NK-92 (cell line): ENCODE data around the gene DDX28.
A peak's percentile ranks its signal among the peaks of the same experiment; 100 is the strongest.

Experiments
- DNase-seq: peaks from one replicate; lab custom pipeline; 2025; ENCODE audit not compliant: unreplicated experiment; lab: John Stamatoyannopoulos, UW

Gene DDX28, protein sequence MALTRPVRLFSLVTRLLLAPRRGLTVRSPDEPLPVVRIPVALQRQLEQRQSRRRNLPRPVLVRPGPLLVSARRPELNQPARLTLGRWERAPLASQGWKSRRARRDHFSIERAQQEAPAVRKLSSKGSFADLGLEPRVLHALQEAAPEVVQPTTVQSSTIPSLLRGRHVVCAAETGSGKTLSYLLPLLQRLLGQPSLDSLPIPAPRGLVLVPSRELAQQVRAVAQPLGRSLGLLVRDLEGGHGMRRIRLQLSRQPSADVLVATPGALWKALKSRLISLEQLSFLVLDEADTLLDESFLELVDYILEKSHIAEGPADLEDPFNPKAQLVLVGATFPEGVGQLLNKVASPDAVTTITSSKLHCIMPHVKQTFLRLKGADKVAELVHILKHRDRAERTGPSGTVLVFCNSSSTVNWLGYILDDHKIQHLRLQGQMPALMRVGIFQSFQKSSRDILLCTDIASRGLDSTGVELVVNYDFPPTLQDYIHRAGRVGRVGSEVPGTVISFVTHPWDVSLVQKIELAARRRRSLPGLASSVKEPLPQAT

DNA sequence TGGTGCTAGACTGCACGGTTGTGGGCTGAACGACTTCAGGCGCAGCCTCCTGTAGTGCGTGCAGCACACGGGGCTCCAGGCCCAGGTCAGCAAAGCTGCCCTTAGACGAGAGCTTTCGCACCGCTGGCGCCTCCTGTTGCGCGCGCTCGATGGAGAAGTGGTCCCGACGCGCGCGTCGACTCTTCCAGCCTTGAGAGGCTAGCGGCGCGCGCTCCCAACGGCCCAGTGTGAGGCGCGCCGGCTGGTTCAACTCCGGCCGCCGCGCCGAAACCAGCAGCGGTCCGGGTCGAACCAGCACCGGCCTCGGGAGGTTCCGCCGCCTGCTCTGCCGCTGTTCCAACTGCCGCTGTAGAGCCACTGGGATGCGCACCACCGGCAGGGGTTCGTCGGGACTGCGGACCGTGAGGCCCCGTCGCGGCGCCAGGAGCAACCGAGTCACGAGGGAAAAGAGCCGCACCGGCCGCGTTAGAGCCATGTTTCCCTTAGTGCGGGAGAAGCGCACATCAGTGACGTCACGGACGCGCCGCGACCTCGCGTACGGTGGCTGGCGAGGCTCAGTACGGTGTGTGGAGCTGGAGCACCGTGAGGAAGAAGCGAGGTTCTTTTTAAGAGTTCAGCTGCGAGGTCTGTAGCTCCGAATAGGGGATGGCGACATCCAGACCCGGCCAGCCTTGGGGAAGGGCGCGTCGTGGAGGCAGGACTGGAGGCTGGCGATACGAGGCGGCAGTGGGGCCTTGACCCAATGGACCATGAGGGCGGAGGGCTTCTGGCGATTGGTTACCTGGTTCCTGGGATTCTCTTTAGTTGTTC, at the start of gene DDX28, which contains the start of gene DUS2:
Gene DDX28 (minus strand): TSS at position 505 of the 810 bp plus-strand sequence. CDS start 30 bp downstream, at position 475.
Gene DUS2 (plus strand): TSS at position 557 of the 810 bp plus-strand sequence. CDS start 14,740 bp downstream, outside the sequence.
- peak; percentile 48 for DNase-seq

GRCh38 chr16:68072038-68072695, 49.1 kb upstream of the DDX28 start:
- no peak for DNase-seq

- DNase-seq, result no peak
Measured at GRCh38 chr16:68071518-68071901, 48.5 kb upstream of the DDX28 start.

DNA sequence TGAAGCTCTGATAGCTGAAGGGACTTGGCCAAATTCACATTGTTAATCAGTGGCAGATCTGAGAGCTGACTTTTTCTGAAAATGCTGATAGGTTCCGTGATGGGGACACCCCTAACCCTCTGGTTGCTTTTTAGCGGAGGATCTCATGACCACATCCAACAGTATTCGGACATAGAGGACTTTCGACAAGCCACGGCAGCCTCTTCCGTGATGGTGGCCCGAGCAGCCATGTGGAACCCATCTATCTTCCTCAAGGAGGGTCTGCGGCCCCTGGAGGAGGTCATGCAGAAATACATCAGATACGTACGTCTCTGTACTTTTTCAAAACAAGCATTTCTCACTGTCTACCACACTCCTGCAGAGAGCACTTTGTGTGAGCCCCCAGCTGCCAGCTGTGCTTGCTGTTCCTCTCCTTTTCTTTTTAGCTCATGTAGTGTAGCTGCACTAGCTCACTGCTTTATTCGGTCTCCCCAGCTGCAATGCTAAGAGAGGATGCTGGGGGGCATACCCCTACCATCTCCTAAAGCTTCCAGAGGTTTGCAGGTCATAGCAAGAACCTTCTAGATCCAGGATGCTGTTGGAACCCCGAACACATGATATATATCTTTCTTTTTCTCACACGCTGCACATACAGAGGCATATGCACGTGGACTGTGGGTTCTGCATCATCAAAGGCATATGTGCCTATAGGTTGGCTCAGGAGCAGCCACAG, 47.9 kb upstream of the DDX28 start:
- no peak for DNase-seq

- DNase-seq, result no peak
Measured at GRCh38 chr16:68070249-68070730, 47.3 kb upstream of the DDX28 start.

DNA sequence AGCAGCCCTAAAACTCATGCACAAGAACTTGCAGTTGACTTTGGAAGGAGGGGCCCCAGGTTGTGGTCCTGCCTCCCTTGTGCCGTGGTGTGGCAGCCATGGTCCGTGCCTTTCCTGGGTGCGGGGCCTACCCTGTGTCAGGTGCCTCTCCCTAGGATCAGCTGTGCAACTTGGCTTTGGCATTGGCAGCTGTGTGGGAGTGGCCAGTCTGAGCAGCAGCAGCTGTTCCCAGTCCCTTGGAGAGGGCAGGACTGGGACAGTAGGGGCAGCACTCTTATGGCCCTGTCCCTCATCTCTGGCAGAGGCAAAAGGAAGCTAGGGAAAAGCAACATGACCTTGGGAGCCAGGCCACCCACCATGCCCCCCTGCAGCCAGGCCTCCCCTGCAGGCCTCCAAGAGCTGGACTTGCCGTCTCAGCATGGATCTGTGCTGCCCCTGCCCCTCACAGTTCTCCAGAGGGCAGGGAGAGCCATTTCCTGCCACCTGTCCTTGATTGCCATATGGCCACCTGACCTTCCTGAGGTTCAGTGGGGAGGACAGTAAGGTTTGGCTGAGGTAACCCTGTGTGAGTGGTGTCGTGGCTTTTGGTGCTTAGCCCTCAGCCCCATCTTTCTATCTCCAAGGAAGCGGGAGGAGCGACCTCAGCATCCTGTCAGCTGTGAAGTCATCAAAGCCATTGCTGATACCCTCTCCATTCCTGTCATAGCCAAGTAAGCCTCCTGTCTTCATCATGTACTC, 46.6 kb upstream of the DDX28 start:
- no peak for DNase-seq

- no peak for DNase-seq
Measured at GRCh38 chr16:68068926-68069325, 45.9 kb upstream of the DDX28 start.

- DNase-seq, result no peak
Measured at GRCh38 chr16:68066763-68067162, 43.7 kb upstream of the DDX28 start.

- DNase-seq, result no peak
Measured at GRCh38 chr16:68065716-68066305, 42.8 kb upstream of the DDX28 start.

- no peak for DNase-seq
Measured at GRCh38 chr16:68064791-68065365, 41.8 kb upstream of the DDX28 start.

DNA sequence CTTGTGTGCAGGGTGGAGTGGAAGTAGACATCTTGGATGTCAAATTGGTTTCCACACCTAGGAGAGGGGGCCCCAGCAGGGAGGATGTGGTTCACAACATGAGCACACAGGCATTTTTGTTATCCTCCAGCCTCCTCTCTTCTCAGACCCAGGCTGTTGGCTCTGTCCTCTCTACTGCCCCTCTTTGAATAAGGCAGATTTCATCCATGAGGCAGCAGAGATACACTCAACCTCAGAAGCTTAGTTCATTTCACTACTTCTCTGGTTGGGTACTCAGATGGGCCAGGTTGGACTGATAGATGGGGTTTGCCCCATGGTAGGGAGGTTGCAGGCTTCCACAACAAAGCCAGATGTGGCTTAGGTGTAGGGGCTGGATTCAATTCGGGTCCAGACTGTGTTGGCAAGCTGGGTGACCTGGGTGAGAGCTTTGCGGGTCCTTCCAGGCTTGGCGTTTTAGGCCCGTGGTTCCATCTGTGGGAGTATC, 39.9 kb upstream of the DDX28 start:
- DNase-seq, result no peak

DNA sequence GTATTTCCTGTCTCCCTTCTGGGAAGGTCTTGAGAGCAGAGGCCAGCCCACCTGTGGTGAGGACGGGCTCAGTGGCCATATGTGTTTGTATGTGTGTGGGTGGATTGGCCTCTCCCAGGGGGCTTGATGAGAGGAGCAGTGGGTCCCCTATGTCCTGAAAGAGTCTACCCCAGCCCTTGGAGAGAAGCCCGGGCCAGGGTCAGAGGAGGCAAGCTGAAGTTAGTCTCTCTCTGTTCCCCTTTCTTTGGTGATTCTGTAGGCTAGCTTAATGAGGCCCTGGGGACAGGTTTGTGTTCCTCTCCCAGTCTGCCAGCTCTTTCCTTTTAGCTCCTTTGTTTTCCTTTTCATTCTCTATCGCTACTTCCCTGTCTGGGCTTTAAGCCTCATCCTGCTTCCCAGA, 38.4 kb upstream of the DDX28 start:
- DNase-seq, result no peak

- DNase-seq, result no peak
Measured at GRCh38 chr16:68059804-68060203, 36.8 kb upstream of the DDX28 start.

DNA sequence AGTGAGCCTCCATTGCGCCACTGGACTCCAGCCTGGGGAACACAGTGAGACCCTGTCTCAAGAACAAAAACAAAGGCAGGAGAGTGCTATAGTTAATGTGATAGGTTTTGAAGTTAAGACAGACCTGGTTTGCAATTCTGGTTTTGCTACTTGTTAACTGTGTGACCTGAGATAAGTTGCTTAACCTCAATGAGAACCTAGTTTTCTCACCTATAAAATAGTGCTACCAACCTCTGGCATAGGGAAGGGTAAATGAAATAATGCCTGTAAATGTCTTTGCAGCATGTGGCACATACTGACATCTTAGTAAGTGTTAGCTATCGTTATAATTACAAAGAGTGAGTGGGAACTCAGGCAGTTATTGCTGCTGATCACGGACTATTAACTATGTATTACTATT, 32.4 kb upstream of the DDX28 start:
- DNase-seq, result no peak

- no peak for DNase-seq
Measured at GRCh38 chr16:68049449-68049848, 26.4 kb upstream of the DDX28 start.

DNA sequence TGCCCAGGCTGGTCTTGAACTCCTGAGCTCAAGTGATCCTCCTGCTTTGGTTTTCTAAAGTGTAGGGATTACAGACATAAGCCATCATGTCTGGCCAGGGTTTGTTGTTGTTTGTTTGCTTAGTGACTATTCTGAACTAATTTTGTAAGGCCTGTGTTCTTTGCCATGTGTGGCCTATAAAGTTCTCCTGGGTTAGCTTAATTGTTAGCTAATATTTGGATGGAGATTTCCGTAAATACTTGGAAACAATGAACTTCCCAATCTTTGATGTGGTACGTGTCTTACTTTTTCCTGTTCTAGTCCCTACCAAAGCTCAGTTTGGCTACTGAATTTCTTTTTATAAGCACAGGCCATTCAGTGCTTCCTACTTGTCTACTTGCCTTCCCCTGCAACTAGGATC, 25.0 kb upstream of the DDX28 start:
- DNase-seq, result no peak

- DNase-seq, result no peak
Measured at GRCh38 chr16:68046106-68046505, 23.1 kb upstream of the DDX28 start.

DNA sequence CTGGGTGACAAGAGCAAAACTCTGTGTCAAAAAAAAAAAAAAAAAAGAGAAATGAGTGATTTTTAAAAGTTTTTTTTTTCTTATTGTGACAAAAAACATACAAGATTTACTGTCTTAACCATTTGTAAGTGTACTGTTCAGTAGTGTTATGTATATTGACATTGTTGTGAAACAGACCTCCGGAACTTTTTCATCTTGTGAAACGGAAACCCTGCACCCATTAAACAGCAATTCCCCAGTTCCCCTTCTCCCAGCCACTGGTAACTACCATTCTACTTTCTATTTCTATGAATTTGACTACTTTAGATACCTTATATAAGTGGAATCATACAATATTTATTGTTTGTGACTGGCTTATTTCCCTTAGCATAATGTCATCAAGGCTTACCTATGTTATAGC, 18.8 kb upstream of the DDX28 start:
- no peak for DNase-seq
